Panc1 (cell line): Measurements from ENCODE around the gene DPY19L1. TPM values are rescaled to one million over a fixed set of nuclear protein-coding genes. Genes with fewer than 3 reads are reported as not detected.

Experiments used
- ATAC-seq: fragments of 200-7000 bp; cut with Tn5 transposase; 2 replicates; pipeline ENCODE4 v1.9.1; 2020; ENCODE audit warnings: mild to moderate bottlenecking, moderate library complexity
- BruUV-seq: library from RNA; stranded (reverse); fragments of 400-500 nt; replicated peaks from 2 replicates; lab custom pipeline; 2021; lab: Mats Ljungman, UMichigan
- CTCF ChIA-PET: fragments of 300-600 bp; sonication (Branson Sonifier 250); formaldehyde crosslinking; loops from one replicate; lab custom pipeline; 2022; ENCODE audit warnings: antibody characterized with exemption; lab: Charles Lee
- POLR2A ChIA-PET: fragments of 300-600 bp; sonication (Branson Sonifier 250); formaldehyde crosslinking; loops from one replicate; lab custom pipeline; 2022; ENCODE audit warnings: antibody characterized with exemption; lab: Charles Lee
- DNase-seq: peaks from one replicate; pipeline ENCODE4 v3.0.0-alpha.2; 2010; ENCODE audit warnings: low read depth, low spot score
- H3K27ac ChIP-seq: 2 replicates; pipeline ENCODE4 v1.5.1; 2011; ENCODE audit warnings: mild to moderate bottlenecking, low read length, inconsistent platforms
- H3K27me3 ChIP-seq: fragments of 200-500 bp; sonication (Bioruptor generic); 2 replicates; pipeline ENCODE4 v1.6.0; 2014; ENCODE audit warnings: low read length, inconsistent platforms; ENCODE audit not compliant: control insufficient read depth, insufficient read depth
- H3K36me3 ChIP-seq: fragments of 200-500 bp; sonication (Bioruptor generic); 2 replicates; pipeline ENCODE4 v1.5.1; 2014; ENCODE audit warnings: inconsistent platforms, mild to moderate bottlenecking, low read length, moderate library complexity; ENCODE audit not compliant: control insufficient read depth, insufficient read depth
- H3K4me1 ChIP-seq: 2 replicates; pipeline ENCODE4 v1.5.1; 2011; ENCODE audit warnings: inconsistent platforms, mild to moderate bottlenecking, low read length, moderate library complexity; ENCODE audit not compliant: control insufficient read depth, insufficient read depth
- H3K4me3 ChIP-seq, 2 experiments: 2 replicates each; pipeline ENCODE4 v1.5.1; 2011 to 2012; ENCODE audit warnings: low read depth in 2 of 2, low read length in 2 of 2, mild to moderate bottlenecking in 2 of 2, inconsistent platforms in 1 of 2, moderate library complexity in 1 of 2
- H3K9me3 ChIP-seq: fragments of 200-500 bp; sonication (Bioruptor generic); 2 replicates; pipeline ENCODE4 v1.5.1; 2014; ENCODE audit warnings: low read depth, mild to moderate bottlenecking, inconsistent platforms, low read length, moderate library complexity; ENCODE audit not compliant: control insufficient read depth, insufficient read depth
- POLR2AphosphoS5 ChIP-seq: IDR thresholded peaks from 2 replicates; pipeline ENCODE4 v1.6.1; 2012; ENCODE audit warnings: mild to moderate bottlenecking, low read depth, low read length, moderate library complexity
- SIN3A ChIP-seq: IDR thresholded peaks from 2 replicates; pipeline ENCODE4 v1.6.1; 2012; ENCODE audit warnings: low read depth, mild to moderate bottlenecking, low read length, moderate library complexity, borderline replicate concordance; ENCODE audit not compliant: insufficient read depth
- TCF7L2 ChIP-seq: IDR thresholded peaks from 2 replicates; pipeline ENCODE4 v1.6.1; 2011; ENCODE audit warnings: mild to moderate bottlenecking, low read depth, low read length, inconsistent platforms
- in situ Hi-C: cut with HindIII; loops from 2 replicates; pipeline ENCODE4 v1.10.0; 2016; ENCODE audit warnings: low sequenced_read_pairs, low pct_unique_long_range_greater_than_20kb
- intact Hi-C: fragments of 100-400 bp; cut with micrococcal nuclease; formaldehyde crosslinking; loops from one replicate; pipeline ENCODE4 v1.10.0; 2022; ENCODE audit not compliant: unreplicated experiment
- total RNA-seq: library from RNA; stranded (reverse); gene quantifications from one replicate; pipeline ENCODE4 v1.2.1, GENCODE V29; 2021; ENCODE audit not compliant: unreplicated experiment
- TF ChIP-seq, protein P1 (sequence below): fragments of 450-650 bp; IDR thresholded peaks from 2 replicates; pipeline ENCODE4 v1.5.1; 2017; ENCODE audit warnings: mild to moderate bottlenecking
- TF ChIP-seq, protein P2 (sequence below), 2 experiments: IDR thresholded peaks; 2 replicates each; pipeline ENCODE4 v1.6.1; 2011 to 2012; ENCODE audit warnings: low read depth in 2 of 2, control low read depth in 1 of 2, low read length in 1 of 2, mild to moderate bottlenecking in 1 of 2, moderate library complexity in 1 of 2; ENCODE audit not compliant: insufficient read depth in 1 of 2

Gene DPY19L1
- total RNA-seq, 1 experiment from 2014 or later, result 103 TPM

DNA sequence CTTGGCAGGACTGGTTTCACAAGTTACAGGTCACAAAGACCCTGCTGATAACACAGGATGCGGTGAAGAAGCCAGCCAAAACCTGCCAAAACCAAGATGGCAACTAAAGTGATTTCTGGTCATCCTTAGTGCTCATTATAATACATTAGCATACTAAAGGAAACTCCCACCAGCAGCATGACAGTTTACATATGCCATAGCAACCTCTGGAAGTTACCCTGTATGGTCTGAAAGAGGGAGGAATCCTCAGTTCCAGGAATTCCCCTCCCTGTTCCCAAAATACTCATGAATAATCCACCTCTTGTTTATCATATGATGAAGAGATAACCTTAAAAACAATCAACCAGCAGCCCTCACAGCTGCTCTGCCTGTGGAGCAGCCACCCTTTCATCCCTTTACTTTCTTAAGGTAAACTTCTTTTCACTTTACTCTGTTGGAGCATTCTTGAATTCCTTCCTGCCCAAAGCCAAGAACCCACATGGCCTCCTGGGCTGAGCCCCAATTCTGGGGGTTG is 21.9 kb downstream of the DPY19L1 start:
- intact Hi-C loops, result no loop called here
- no peak for TF ChIP-seq TCF7L2
- TF ChIP-seq POLR2AphosphoS5, result no peak
- TF ChIP-seq, protein P1, sequence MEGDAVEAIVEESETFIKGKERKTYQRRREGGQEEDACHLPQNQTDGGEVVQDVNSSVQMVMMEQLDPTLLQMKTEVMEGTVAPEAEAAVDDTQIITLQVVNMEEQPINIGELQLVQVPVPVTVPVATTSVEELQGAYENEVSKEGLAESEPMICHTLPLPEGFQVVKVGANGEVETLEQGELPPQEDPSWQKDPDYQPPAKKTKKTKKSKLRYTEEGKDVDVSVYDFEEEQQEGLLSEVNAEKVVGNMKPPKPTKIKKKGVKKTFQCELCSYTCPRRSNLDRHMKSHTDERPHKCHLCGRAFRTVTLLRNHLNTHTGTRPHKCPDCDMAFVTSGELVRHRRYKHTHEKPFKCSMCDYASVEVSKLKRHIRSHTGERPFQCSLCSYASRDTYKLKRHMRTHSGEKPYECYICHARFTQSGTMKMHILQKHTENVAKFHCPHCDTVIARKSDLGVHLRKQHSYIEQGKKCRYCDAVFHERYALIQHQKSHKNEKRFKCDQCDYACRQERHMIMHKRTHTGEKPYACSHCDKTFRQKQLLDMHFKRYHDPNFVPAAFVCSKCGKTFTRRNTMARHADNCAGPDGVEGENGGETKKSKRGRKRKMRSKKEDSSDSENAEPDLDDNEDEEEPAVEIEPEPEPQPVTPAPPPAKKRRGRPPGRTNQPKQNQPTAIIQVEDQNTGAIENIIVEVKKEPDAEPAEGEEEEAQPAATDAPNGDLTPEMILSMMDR, result no peak
- TF ChIP-seq, protein P2, sequence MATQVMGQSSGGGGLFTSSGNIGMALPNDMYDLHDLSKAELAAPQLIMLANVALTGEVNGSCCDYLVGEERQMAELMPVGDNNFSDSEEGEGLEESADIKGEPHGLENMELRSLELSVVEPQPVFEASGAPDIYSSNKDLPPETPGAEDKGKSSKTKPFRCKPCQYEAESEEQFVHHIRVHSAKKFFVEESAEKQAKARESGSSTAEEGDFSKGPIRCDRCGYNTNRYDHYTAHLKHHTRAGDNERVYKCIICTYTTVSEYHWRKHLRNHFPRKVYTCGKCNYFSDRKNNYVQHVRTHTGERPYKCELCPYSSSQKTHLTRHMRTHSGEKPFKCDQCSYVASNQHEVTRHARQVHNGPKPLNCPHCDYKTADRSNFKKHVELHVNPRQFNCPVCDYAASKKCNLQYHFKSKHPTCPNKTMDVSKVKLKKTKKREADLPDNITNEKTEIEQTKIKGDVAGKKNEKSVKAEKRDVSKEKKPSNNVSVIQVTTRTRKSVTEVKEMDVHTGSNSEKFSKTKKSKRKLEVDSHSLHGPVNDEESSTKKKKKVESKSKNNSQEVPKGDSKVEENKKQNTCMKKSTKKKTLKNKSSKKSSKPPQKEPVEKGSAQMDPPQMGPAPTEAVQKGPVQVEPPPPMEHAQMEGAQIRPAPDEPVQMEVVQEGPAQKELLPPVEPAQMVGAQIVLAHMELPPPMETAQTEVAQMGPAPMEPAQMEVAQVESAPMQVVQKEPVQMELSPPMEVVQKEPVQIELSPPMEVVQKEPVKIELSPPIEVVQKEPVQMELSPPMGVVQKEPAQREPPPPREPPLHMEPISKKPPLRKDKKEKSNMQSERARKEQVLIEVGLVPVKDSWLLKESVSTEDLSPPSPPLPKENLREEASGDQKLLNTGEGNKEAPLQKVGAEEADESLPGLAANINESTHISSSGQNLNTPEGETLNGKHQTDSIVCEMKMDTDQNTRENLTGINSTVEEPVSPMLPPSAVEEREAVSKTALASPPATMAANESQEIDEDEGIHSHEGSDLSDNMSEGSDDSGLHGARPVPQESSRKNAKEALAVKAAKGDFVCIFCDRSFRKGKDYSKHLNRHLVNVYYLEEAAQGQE (IDR thresholded peaks at IDR 0.05; ENCODE audit: insufficient read depth in 1 of 2, low read depth in 2 of 2, low read length in 1 of 2), result no peak
- TF ChIP-seq SIN3A, result no peak
- ATAC-seq (peak; percentile 45), DNase-seq (no peak)
- Histone ChIP-seq H3K27ac (no peak overlapping the region), H3K27me3 (no peaks in the 10 kb centered on the region), H3K4me1 (peaks cover 19% of the 10 kb centered on the region), H3K9me3 (no peaks in the 10 kb centered on the region), H3K4me3 (no peak overlapping the region), H3K36me3 (peaks cover 9% of the 10 kb centered on the region; the same call in 1 of the 2 replicates)
- POLR2A ChIA-PET, result no interaction called here
- CTCF ChIA-PET, result no interaction called here
- BruUV-seq, result no TSS peak
- in situ Hi-C loops, result no loop called here

DNA sequence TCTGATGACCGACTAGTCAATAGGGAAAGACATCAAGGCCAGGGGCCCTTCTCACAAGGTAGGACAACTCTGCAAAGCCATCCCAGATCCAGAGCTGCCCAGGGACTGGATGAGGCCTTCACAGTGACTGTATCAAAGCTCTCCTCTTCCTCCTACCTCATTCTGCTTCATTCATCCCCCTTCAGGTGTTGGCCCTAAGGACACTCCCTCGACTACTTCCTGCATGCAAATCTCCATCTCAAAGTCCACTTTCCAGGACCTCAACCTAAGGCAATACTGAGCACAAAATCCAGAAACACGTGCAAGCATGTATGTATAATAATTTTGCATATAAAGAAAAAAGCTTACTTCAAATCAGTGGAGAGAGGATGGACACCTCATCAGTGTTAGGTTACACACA is 25.1 kb downstream of the DPY19L1 start:
- no peak overlapping the region for H3K4me3 ChIP-seq
- BruUV-seq, result no TSS peak
- ChIA-PET POLR2A (no interaction called here), CTCF (no interaction called here)
- peaks cover 9% of the 10 kb centered on the region; the same call in 1 of the 2 replicates for H3K4me1 ChIP-seq
- no peak for DNase-seq
- intact Hi-C loops, result no loop called here
- H3K27me3 ChIP-seq, result no peaks in the 10 kb centered on the region
- H3K36me3 ChIP-seq, result peaks cover 9% of the 10 kb centered on the region; the same call in 1 of the 2 replicates
- H3K27ac ChIP-seq, result no peak overlapping the region
- TF ChIP-seq SIN3A (no peak), POLR2AphosphoS5 (no peak), TCF7L2 (no peak)
- TF ChIP-seq, protein P1, result no peak
- TF ChIP-seq, protein P2 (IDR thresholded peaks at IDR 0.05; ENCODE audit: insufficient read depth in 1 of 2, low read depth in 2 of 2, low read length in 1 of 2), result no peak
- ATAC-seq, result no peak
- H3K9me3 ChIP-seq, result no peaks in the 10 kb centered on the region
- in situ Hi-C loops, result no loop called here
